Activated T-cell treated with anti-CD3 and anti-CD28 coated beads, Interleukin-2, amount 50 U/mL, for 4 hours (primary cell): ENCODE data around the gene COL8A2. TPM values are rescaled to one million over a fixed set of nuclear protein-coding genes. Genes with fewer than 3 reads are reported as not detected.

Experiments used
- ATAC-seq, 2 donors: fragments of 200-7000 bp; cut with Tn5 transposase; one replicate each; pipeline ENCODE4 v1.10.0; 2021
- DNase-seq: peaks from one replicate; pipeline ENCODE4 v3.0.0-alpha.2; 2020
- H3K27me3 Mint-ChIP-seq: one replicate; pipeline ENCODE4 v1.8.0; 2021; ENCODE audit warnings: low read depth, mixed read lengths
- H3K36me3 Mint-ChIP-seq: one replicate; pipeline ENCODE4 v1.8.0; 2022; ENCODE audit warnings: mixed read lengths; ENCODE audit not compliant: insufficient read depth
- H3K4me1 Mint-ChIP-seq: one replicate; pipeline ENCODE4 v1.8.0; 2021; ENCODE audit warnings: low read depth, mixed read lengths
- H3K4me3 Mint-ChIP-seq: one replicate; pipeline ENCODE4 v1.8.0; 2021; ENCODE audit warnings: mild to moderate bottlenecking, moderate library complexity, mixed read lengths
- H3K9me3 Mint-ChIP-seq: one replicate; pipeline ENCODE4 v1.8.0; 2021; ENCODE audit warnings: mixed read lengths
- total RNA-seq, 3 donors: library from RNA; stranded (reverse); gene quantifications; one replicate each; pipeline ENCODE4 v1.2.1, GENCODE V29; 2021

The COL8A2 gene
- total RNA-seq, 3 donors from 2014 or later: 0.08 to 0.43 (median 0.18) TPM

- ATAC-seq: no peak
- no peak for DNase-seq
- Mint-ChIP-seq H3K9me3 (no peaks in the 10 kb centered on the region), H3K4me3 (no peak overlapping the region), H3K27me3 (peaks cover 30% of the 10 kb centered on the region), H3K4me1 (peaks cover 11% of the 10 kb centered on the region), H3K36me3 (no peaks in the 10 kb centered on the region)
These were observed 5.6 kb downstream of the COL8A2 start for GRCh38 chr1:36119456-36119855.

DNA sequence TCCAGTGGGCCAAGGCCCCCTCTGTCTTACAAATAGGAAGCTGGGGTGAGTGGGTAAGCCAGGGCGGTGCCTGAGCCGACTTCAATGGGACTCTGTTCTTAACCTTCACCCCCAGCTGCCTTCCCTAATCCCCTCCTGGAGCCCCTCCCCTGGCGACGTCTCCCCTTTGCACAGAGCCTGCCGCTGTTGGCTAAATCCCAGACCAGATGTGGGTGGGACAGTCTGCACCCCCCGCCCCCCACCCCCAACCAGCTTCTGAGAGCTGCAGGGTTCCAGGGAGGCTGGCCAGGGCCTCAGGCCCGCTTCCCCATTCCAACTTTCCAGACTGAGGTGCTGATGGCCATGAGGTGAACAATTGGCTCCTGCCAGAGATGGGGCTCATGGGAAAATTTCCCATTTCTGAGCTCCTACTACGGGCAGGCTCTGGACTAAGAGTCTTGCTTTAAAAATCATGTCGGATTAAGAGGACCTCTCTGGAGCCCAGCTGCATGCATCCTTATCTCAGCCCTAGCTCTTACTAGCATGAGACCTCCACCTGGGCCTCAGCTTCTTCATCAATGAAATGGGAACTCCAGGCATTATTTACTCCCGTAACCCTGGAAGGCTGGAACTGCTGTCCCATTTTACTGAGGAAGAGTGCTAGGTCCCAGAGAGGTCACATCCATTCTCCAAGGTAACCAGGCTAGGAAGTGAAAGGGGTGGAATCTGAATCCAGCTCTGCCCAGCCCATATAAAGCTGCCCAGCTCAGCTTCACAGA is 6.4 kb downstream of the COL8A2 start:
- Mint-ChIP-seq H3K9me3 (no peaks in the 10 kb centered on the region), H3K4me3 (no peak overlapping the region), H3K27me3 (peaks cover 22% of the 10 kb centered on the region), H3K36me3 (no peaks in the 10 kb centered on the region), H3K4me1 (peaks cover 8% of the 10 kb centered on the region)
- no peak for DNase-seq
- ATAC-seq: no peak

- Mint-ChIP-seq H3K9me3 (no peaks in the 10 kb centered on the region), H3K27me3 (peaks cover 7% of the 10 kb centered on the region), H3K36me3 (no peaks in the 10 kb centered on the region), H3K4me1 (peaks cover 2% of the 10 kb centered on the region), H3K4me3 (no peak overlapping the region)
- ATAC-seq (no peak), DNase-seq (no peak)
These were observed 8.1 kb downstream of the COL8A2 start for GRCh38 chr1:36116901-36117300.

- no peak for ATAC-seq
- DNase-seq: no peak
- Mint-ChIP-seq H3K27me3 (peaks cover 3% of the 10 kb centered on the region), H3K36me3 (no peaks in the 10 kb centered on the region), H3K4me1 (peaks cover 6% of the 10 kb centered on the region), H3K4me3 (no peak overlapping the region), H3K9me3 (no peaks in the 10 kb centered on the region)
These were observed 9.1 kb downstream of the COL8A2 start for GRCh38 chr1:36115931-36116330.

DNA sequence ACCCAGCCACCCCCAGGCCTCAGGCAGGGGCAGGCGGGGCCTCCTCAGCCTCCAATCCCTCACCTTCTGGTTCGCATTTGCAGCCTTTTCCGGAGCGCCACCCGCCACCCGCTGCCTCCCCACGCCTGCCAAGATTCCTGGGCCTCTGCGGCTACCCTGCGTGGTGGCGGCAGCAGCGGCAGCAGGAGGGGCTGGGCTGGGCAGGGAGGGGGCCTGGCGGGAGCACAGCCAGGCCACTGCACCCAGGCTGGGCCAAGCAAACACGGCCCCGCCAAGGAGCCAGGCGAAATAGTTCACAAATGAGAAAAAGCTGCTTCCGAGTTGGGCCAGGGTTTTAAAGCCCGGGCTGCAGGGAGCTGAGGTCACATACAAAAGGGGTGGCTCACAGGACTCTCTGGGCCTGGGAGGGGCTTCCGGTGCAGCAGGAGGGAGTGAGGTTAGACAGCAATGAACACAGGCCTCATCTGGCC is 9.8 kb downstream of the COL8A2 start:
- Mint-ChIP-seq H3K36me3 (no peaks in the 10 kb centered on the region), H3K4me3 (no peak overlapping the region), H3K27me3 (peaks cover 3% of the 10 kb centered on the region), H3K9me3 (no peaks in the 10 kb centered on the region), H3K4me1 (peaks cover 7% of the 10 kb centered on the region)
- ATAC-seq (no peak), DNase-seq (no peak)

DNA sequence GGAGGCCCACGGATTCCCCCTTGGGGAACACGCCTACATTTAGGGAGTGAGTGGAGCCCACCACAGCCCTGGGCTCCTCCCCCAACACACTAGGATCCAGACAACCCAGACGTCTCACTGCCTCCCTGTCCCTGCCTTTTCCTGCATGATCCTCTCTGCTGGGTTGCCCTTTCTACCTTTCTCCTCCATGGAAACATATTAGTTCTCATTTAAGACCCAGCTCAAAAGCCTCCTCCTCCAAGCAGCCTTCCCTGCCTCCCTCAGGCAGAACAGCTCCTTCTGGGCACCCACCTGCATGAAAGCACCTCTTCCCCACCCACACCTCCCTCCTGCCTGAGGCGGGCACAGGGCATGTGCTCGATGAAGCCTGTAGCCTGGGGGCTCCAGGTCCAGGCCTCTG is 10.7 kb downstream of the COL8A2 start:
- ATAC-seq (no peak), DNase-seq (no peak)
- peaks cover 11% of the 10 kb centered on the region for H3K4me1 Mint-ChIP-seq
- H3K36me3 Mint-ChIP-seq: no peaks in the 10 kb centered on the region
- H3K9me3 Mint-ChIP-seq: no peaks in the 10 kb centered on the region
- H3K27me3 Mint-ChIP-seq: no peaks in the 10 kb centered on the region
- H3K4me3 Mint-ChIP-seq: no peak overlapping the region

- Mint-ChIP-seq H3K36me3 (no peaks in the 10 kb centered on the region), H3K27me3 (no peaks in the 10 kb centered on the region), H3K9me3 (no peaks in the 10 kb centered on the region), H3K4me1 (peaks cover 24% of the 10 kb centered on the region), H3K4me3 (no peak overlapping the region)
- no peak for DNase-seq
- ATAC-seq: no peak
These were observed 12.2 kb downstream of the COL8A2 start for GRCh38 chr1:36112823-36113222.

GRCh38 chr1:36111151-36111550 is 13.9 kb downstream of the COL8A2 start:
- DNase-seq (no peak), ATAC-seq (no peak)
- Mint-ChIP-seq H3K27me3 (no peaks in the 10 kb centered on the region), H3K36me3 (no peaks in the 10 kb centered on the region), H3K4me1 (peaks cover 25% of the 10 kb centered on the region), H3K9me3 (no peaks in the 10 kb centered on the region), H3K4me3 (no peak overlapping the region)

- Mint-ChIP-seq H3K4me3 (no peak overlapping the region), H3K27me3 (no peaks in the 10 kb centered on the region), H3K36me3 (no peaks in the 10 kb centered on the region), H3K9me3 (no peaks in the 10 kb centered on the region), H3K4me1 (peaks cover 25% of the 10 kb centered on the region)
- peak; percentile 87 to 89 for ATAC-seq
- DNase-seq: no peak
These were observed 15.9 kb downstream of the COL8A2 start for GRCh38 chr1:36109041-36109679.

GRCh38 chr1:36108314-36108713 is 16.7 kb downstream of the COL8A2 start:
- H3K9me3 Mint-ChIP-seq: no peaks in the 10 kb centered on the region
- H3K27me3 Mint-ChIP-seq: no peaks in the 10 kb centered on the region
- DNase-seq: no peak
- ATAC-seq: no peak
- H3K4me3 Mint-ChIP-seq: no peak overlapping the region
- no peaks in the 10 kb centered on the region for H3K36me3 Mint-ChIP-seq
- H3K4me1 Mint-ChIP-seq: peaks cover 25% of the 10 kb centered on the region

GRCh38 chr1:36107394-36107793 is 17.6 kb downstream of the COL8A2 start:
- Mint-ChIP-seq H3K27me3 (no peaks in the 10 kb centered on the region), H3K4me1 (peaks cover 24% of the 10 kb centered on the region), H3K36me3 (no peaks in the 10 kb centered on the region), H3K9me3 (no peaks in the 10 kb centered on the region), H3K4me3 (no peak overlapping the region)
- ATAC-seq (no peak), DNase-seq (no peak)

GRCh38 chr1:36106269-36106668 is 18.8 kb downstream of the COL8A2 start:
- no peaks in the 10 kb centered on the region for H3K36me3 Mint-ChIP-seq

DNA sequence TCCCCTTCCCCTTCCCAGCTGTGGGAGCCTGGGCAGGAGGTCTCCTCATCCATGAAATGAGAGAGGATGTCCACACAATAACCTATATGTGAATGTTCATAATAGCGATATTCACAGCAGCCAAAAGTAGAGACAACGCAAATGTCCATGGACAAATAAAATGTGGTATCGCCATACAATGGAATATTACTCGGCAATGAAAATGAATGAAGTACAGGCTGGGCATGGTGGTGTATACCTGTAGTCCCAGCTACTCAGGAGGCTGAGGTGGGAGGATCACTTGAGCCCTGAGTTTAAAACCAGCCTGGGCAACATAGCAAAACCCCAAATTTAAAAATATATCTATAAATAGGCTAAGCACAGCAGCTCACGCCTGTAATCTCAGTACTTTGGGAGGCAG is 23.5 kb downstream of the COL8A2 start:
- no peak for DNase-seq
- Mint-ChIP-seq H3K36me3 (no peaks in the 10 kb centered on the region), H3K9me3 (no peaks in the 10 kb centered on the region), H3K27me3 (no peaks in the 10 kb centered on the region), H3K4me3 (no peak overlapping the region), H3K4me1 (peaks cover 2% of the 10 kb centered on the region)
- no peak for ATAC-seq

More at GRCh38 chr1:36106269-36106668, 18.8 kb downstream of the COL8A2 start:
- DNase-seq (no peak), ATAC-seq (no peak)
- no peak overlapping the region for H3K4me3 Mint-ChIP-seq
- no peaks in the 10 kb centered on the region for H3K27me3 Mint-ChIP-seq
- peaks cover 21% of the 10 kb centered on the region for H3K4me1 Mint-ChIP-seq
- H3K9me3 Mint-ChIP-seq: no peaks in the 10 kb centered on the region

DNA sequence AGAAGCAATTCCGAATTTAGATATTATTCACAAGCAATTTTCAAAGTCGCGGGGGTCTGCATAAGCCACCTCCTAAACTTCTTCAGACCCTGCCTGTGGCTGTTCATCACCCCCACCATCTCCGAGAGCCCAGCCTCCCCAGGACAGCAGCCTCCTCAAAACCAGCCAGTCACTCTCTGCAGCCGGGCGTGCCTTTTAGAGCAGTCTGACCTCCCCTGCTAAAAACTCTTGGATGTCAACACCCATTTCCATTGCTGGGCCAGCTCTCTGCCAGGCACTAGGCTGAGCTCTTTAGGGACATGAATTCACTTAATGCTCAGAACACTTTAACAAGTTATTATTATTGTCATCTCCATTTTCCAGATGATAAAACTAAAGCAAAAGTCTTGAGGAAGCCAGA is 24.6 kb downstream of the COL8A2 start:
- H3K9me3 Mint-ChIP-seq: no peaks in the 10 kb centered on the region
- H3K36me3 Mint-ChIP-seq: no peaks in the 10 kb centered on the region
- no peak overlapping the region for H3K4me3 Mint-ChIP-seq
- no peaks in the 10 kb centered on the region for H3K27me3 Mint-ChIP-seq
- peaks cover 2% of the 10 kb centered on the region for H3K4me1 Mint-ChIP-seq
- ATAC-seq (no peak), DNase-seq (no peak)
